Measurements from ENCODE around the gene ELK4. TPM values are rescaled to one million over a fixed set of nuclear protein-coding genes. Genes with fewer than 3 reads are reported as not detected.
"Not testable (repeated sequence)": the region's sequence is repeated elsewhere in the genome, so short reads cannot be mapped to it uniquely, and the experiment has no call there.

ELK4 gene
- total and polyA plus RNA-seq, 2 of the 13 experiments (the other 11 are each of a cell fraction or from before 2014, with no cell fraction given) = 8.3 to 13.1 TPM

DNA sequence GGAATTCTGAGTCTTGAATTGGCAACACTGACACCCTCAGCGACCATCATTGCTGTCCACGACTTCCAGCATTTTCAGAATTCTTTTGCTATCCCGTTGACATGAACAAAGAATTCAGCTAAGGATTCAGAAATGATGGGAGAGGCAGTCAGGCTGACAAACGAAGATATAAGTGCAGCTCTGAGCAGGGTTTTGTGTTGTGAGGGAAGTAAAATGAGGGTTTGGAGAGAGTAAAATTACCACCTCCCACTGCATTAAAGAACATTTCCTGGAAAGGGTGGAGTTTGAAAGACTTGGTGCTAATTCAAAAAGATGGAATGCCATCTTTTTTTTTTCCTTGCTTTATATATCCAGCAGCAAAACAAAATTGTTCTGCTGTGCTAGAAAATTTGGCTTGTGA is 4.9 kb upstream of the ELK4 start (continued):
- TF ChIP-seq, protein P1, sequence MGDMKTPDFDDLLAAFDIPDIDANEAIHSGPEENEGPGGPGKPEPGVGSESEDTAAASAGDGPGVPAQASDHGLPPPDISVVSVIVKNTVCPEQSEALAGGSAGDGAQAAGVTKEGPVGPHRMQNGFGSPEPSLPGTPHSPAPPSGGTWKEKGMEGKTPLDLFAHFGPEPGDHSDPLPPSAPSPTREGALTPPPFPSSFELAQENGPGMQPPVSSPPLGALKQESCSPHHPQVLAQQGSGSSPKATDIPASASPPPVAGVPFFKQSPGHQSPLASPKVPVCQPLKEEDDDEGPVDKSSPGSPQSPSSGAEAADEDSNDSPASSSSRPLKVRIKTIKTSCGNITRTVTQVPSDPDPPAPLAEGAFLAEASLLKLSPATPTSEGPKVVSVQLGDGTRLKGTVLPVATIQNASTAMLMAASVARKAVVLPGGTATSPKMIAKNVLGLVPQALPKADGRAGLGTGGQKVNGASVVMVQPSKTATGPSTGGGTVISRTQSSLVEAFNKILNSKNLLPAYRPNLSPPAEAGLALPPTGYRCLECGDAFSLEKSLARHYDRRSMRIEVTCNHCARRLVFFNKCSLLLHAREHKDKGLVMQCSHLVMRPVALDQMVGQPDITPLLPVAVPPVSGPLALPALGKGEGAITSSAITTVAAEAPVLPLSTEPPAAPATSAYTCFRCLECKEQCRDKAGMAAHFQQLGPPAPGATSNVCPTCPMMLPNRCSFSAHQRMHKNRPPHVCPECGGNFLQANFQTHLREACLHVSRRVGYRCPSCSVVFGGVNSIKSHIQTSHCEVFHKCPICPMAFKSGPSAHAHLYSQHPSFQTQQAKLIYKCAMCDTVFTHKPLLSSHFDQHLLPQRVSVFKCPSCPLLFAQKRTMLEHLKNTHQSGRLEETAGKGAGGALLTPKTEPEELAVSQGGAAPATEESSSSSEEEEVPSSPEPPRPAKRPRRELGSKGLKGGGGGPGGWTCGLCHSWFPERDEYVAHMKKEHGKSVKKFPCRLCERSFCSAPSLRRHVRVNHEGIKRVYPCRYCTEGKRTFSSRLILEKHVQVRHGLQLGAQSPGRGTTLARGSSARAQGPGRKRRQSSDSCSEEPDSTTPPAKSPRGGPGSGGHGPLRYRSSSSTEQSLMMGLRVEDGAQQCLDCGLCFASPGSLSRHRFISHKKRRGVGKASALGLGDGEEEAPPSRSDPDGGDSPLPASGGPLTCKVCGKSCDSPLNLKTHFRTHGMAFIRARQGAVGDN (CRISPR knock-in tag; IDR thresholded peaks at IDR 0.05) = no peak
- TF ChIP-seq, protein P2, sequence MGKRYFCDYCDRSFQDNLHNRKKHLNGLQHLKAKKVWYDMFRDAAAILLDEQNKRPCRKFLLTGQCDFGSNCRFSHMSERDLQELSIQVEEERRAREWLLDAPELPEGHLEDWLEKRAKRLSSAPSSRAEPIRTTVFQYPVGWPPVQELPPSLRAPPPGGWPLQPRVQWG (CRISPR knock-in tag; IDR thresholded peaks at IDR 0.05; ENCODE audit: borderline replicate concordance, low read depth) = no peak
- TF ChIP-seq KDM1A (CRISPR knock-in tag; IDR thresholded peaks at IDR 0.05) (no peak), ZNF614 (CRISPR knock-in tag; IDR thresholded peaks at IDR 0.05; ENCODE audit: borderline replicate concordance) (no peak)
- TF ChIP-seq, protein P3, sequence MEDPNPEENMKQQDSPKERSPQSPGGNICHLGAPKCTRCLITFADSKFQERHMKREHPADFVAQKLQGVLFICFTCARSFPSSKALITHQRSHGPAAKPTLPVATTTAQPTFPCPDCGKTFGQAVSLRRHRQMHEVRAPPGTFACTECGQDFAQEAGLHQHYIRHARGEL (CRISPR knock-in tag; IDR thresholded peaks at IDR 0.05) = no peak

DNA sequence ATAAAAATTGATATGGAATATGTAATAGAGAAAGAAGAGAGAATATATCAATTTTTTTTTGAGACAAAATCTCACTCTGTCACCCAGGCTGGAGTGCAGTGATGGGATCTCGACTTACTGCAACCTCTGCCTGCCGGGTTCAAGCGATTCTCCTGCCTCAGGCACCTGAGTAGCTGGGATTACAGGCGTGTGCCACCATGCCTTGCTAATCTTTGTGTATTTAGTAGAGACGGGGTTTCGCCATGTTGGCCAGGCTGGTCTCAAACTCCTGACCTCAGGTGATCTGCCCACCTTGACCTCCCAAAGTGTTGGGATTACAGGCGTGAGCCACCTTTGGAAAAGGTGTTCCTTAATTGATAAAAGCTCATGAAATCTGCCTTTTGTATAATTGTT is 4.3 kb upstream of the ELK4 start:
- WGBS (ENCODE audit: low lambda C conversion rate) = 30% methylated on average over 7 of the region's 7 CpGs
- BruUV-seq (replicated peaks); H3K4me3 ChIP-seq (replicated peaks in 1 of 3; ENCODE audit: insufficient read depth in 1 of 3, low read depth in 2 of 3, low read length in 3 of 3): not testable (repeated sequence)

More for the DNA sequence above, 4.3 kb upstream of the ELK4 start:
- H3K27ac ChIP-seq (ENCODE audit: extremely low read length, insufficient read depth, low read length); H3K9me3 ChIP-seq (ENCODE audit: low read length); CTCF ChIA-PET (ENCODE audit: low intra/inter-chr PET ratio, low total read pairs); H3K79me2 ChIP-seq (ENCODE audit: insufficient read depth, low read length); intact Hi-C loops (cut with micrococcal nuclease; ENCODE audit: unreplicated experiment); DNase-seq (ENCODE audit: low spot score); H2AFZ ChIP-seq (ENCODE audit: low read length); H3K36me3 ChIP-seq (replicated peaks in 1 of 2; ENCODE audit: control insufficient read depth in 1 of 2, insufficient read depth in 2 of 2, low read length in 2 of 2); H3K27me3 ChIP-seq (ENCODE audit: control insufficient read depth in 1 of 2, insufficient read depth in 2 of 2, low read length in 2 of 2); FAIRE-seq; H3K9ac ChIP-seq (ENCODE audit: insufficient read depth, low read depth, low read length); in situ Hi-C loops (cut with HindIII; ENCODE audit: extremely low pct_ligation_motif_present, low pct_unique_long_range_greater_than_20kb); H4K20me1 ChIP-seq (ENCODE audit: insufficient read depth, low read length); ATAC-seq: not testable (repeated sequence)
- peak overlapping the region; percentile 40; the same call in 1 of the 2 replicates for H3K4me2 ChIP-seq (ENCODE audit: low read depth, low read length)
- POLR2A ChIA-PET = interaction anchor here (1.2 kb wide), 1 partner anchor 44 kb away, joined by 5 read pairs; no protein-coding TSS in a partner anchor
- peaks cover 72% of the 10 kb centered on the region for H3K4me1 ChIP-seq (ENCODE audit: insufficient read depth, low read length)
